K562 (cell line): Measurements from ENCODE around the gene PTGR3. TPM values are rescaled to one million over a fixed set of nuclear protein-coding genes. Genes with fewer than 3 reads are reported as not detected.

Experiments used
- ATAC-seq: fragments of 200-7000 bp; cut with Tn5 transposase; 3 replicates; pipeline ENCODE4 v1.9.1; 2020; ENCODE audit warnings: moderate library complexity
- BruUV-seq: library from RNA; stranded (reverse); fragments of 400-500 nt; replicated peaks from 2 replicates; lab custom pipeline; 2021; lab: Mats Ljungman, UMichigan
- CTCF ChIA-PET: fragments of 300-600 bp; formaldehyde crosslinking; extraction: SDS; loops from one replicate; lab custom pipeline; 2021; ENCODE audit warnings: low intra/inter-chr PET ratio; lab: Yijun Ruan, JAX
- POLR2A ChIA-PET: fragments of 300-600, 350-650 bp; sonication (Branson Sonifier 250); formaldehyde crosslinking; extraction: SDS; loops from one replicate; lab custom pipeline; 2021; ENCODE audit warnings: antibody characterized with exemption, inconsistent platforms; lab: Yijun Ruan, JAX
- DNase-seq, 4 experiments: peaks; one replicate each; pipeline versions ENCODE4 v3.0.0 to v3.0.0-alpha.2; 2011 to 2018; ENCODE audit warnings: low spot score in 3 of 4, mixed read lengths in 3 of 4; ENCODE audit errors: extremely low read depth in 1 of 4
- FAIRE-seq: peaks from 2 replicates; lab custom pipeline; 2011; peaks lifted over from hg19 to GRCh38; lab: Jason Lieb, UNC
- H2AFZ ChIP-seq: 2 replicates; pipeline ENCODE4 v1.6.0; 2011; ENCODE audit warnings: low read depth, low read length, control low read depth, inconsistent platforms
- H3K27ac ChIP-seq: fragments of 200-600 bp; 3 replicates; pipeline ENCODE4 v1.8.0; 2011; ENCODE audit warnings: low read depth, mild to moderate bottlenecking, control low read depth, inconsistent platforms, low read length, moderate library complexity, mixed read lengths; ENCODE audit errors: extremely low read depth
- H3K27me3 ChIP-seq, 2 experiments: fragments of 300-600 bp in 1 of 2; 2 replicates in 1 of 2; 3 replicates in 1 of 2; pipeline versions ENCODE4 v1.6.0 to v1.8.0; 2011; ENCODE audit warnings: inconsistent platforms in 2 of 2, low read length in 2 of 2, mild to moderate bottlenecking in 1 of 2, mixed read lengths in 1 of 2, moderate library complexity in 1 of 2; ENCODE audit not compliant: control insufficient read depth in 2 of 2, insufficient read depth in 2 of 2
- H3K36me3 ChIP-seq: fragments of 300-600 bp; 3 replicates; pipeline ENCODE4 v1.8.0; 2011; ENCODE audit warnings: mild to moderate bottlenecking, low read length, inconsistent platforms; ENCODE audit not compliant: control insufficient read depth, insufficient read depth
- H3K4me1 ChIP-seq, 2 experiments: fragments of 200-600 bp in 1 of 2; replicated peaks in 1 of 2; 2 replicates in 1 of 2; 3 replicates in 1 of 2; pipeline versions ENCODE4 v1.5.1 to v1.8.0; 2011; ENCODE audit warnings: inconsistent platforms in 2 of 2, low read length in 2 of 2, mild to moderate bottlenecking in 1 of 2, mixed read lengths in 1 of 2, moderate library complexity in 1 of 2; ENCODE audit not compliant: control insufficient read depth in 2 of 2, insufficient read depth in 2 of 2
- H3K4me2 ChIP-seq: 2 replicates; pipeline ENCODE4 v1.6.1; 2011; ENCODE audit warnings: low read length, control low read depth, inconsistent platforms, mixed read lengths; ENCODE audit not compliant: insufficient read depth
- H3K4me3 ChIP-seq: fragments of 200-600 bp; sonication (generic), shearing (Covaris generic); 2 replicates; pipeline ENCODE4 v1.5.1; 2016; ENCODE audit warnings: control low read depth, inconsistent platforms
- H3K79me2 ChIP-seq: fragments of 200-600 bp; 3 replicates; pipeline ENCODE4 v1.8.0; 2011; ENCODE audit warnings: low read length, inconsistent platforms; ENCODE audit not compliant: control insufficient read depth, insufficient read depth
- H3K9ac ChIP-seq, 2 experiments: 2 replicates each; pipeline versions ENCODE4 v1.6.0 to v1.6.1; 2011; ENCODE audit warnings: low read depth in 2 of 2, low read length in 2 of 2, control low read depth in 1 of 2, inconsistent platforms in 1 of 2, mild to moderate bottlenecking in 1 of 2, mixed read lengths in 1 of 2; ENCODE audit not compliant: insufficient read depth in 1 of 2
- H3K9me1 ChIP-seq: one replicate; pipeline ENCODE4 v1.6.0; 2011; ENCODE audit warnings: inconsistent platforms, mild to moderate bottlenecking, low read length, moderate library complexity; ENCODE audit not compliant: control insufficient read depth, insufficient read depth
- H3K9me3 ChIP-seq: replicated peaks from 2 replicates; pipeline ENCODE4 v1.5.1; 2011; ENCODE audit warnings: low read depth, low read length, inconsistent platforms; ENCODE audit not compliant: control insufficient read depth, insufficient read depth
- H4K20me1 ChIP-seq: replicated peaks from 2 replicates; pipeline ENCODE4 v1.6.1; 2011; ENCODE audit warnings: low read length, inconsistent platforms, mixed read lengths; ENCODE audit not compliant: control insufficient read depth, insufficient read depth
- ARID2 ChIP-seq: fragments of 450-650 bp; IDR thresholded peaks from 2 replicates; pipeline ENCODE4 v1.6.1; 2017; ENCODE audit warnings: antibody characterized with exemption, mild to moderate bottlenecking
- C11orf30 ChIP-seq: fragments of 450-650 bp; IDR thresholded peaks from 2 replicates; pipeline ENCODE4 v1.6.1; 2016; ENCODE audit warnings: low read depth, mild to moderate bottlenecking
- DMBX1 ChIP-seq: fragments of 250-450 bp; sonication (Bioruptor Pico); IDR thresholded peaks from 2 replicates; pipeline ENCODE4 v1.8.0; 2022; ENCODE audit warnings: inconsistent platforms, mild to moderate bottlenecking, moderate library complexity, borderline replicate concordance
- ELF1 ChIP-seq: fragments of 200-800 bp; sonication (Bioruptor generic); IDR thresholded peaks from 2 replicates; pipeline ENCODE4 v1.6.1; 2016; ENCODE audit warnings: missing genetic modification characterization, missing compliant biosample characterization
- PHB2 ChIP-seq: fragments of 450-650 bp; IDR thresholded peaks from 2 replicates; pipeline ENCODE4 v1.6.1; 2017; ENCODE audit warnings: low read depth
- POU5F1 ChIP-seq: fragments of 150-350 bp; IDR thresholded peaks from 2 replicates; pipeline ENCODE4 v1.6.1; 2014; ENCODE audit warnings: borderline replicate concordance, low read length, low read depth, mild to moderate bottlenecking; ENCODE audit not compliant: partially characterized antibody
- TEAD2 ChIP-seq: fragments of 450-650 bp; IDR thresholded peaks from 2 replicates; pipeline ENCODE4 v1.6.1; 2016; ENCODE audit warnings: missing genetic modification characterization, control low read depth, missing compliant biosample characterization
- ZNF239 ChIP-seq: fragments of 250-450 bp; sonication (Bioruptor Pico); IDR thresholded peaks from 2 replicates; pipeline ENCODE4 v1.4.0; 2020; ENCODE audit warnings: mild to moderate bottlenecking
- ZNF717 ChIP-seq: fragments of 250-450 bp; sonication (Bioruptor Pico); IDR thresholded peaks from 2 replicates; pipeline ENCODE4 v1.5.0; 2021
- WGBS: fragments of 100-300 bp; shearing (Covaris generic); methylation state at CpG from one replicate; pipeline ENCODE4 v1.1.6; 2016; ENCODE audit warnings: low coverage, mixed read lengths; ENCODE audit not compliant: insufficient coverage; ENCODE audit errors: missing lambda C conversion rate; 5-methylcytosine and 5-hydroxymethylcytosine counted together
- in situ Hi-C: fragments of 300-500 bp; cut with MboI; formaldehyde crosslinking; loops from 4 replicates; pipeline ENCODE4 v1.15.0; 2018; ENCODE audit warnings: inconsistent platforms, mixed read lengths
- intact Hi-C: fragments of 100-400 bp; cut with micrococcal nuclease; formaldehyde crosslinking; loops from 2 replicates; pipeline ENCODE4 v1.14.2; 2022
- polyA plus RNA-seq, 8 experiments: library from polyadenylated mRNA; depleted of rRNA in 4 of 8; stranded (reverse) in 5 of 8; unstranded in 3 of 8; fragments of >200 nt; fragmentation: Nextera tagmentation in 2 of 8; fragmentation: Illumina TruSeq in 1 of 8; extraction: Ambion mirVana in 2 of 8; extraction: Trizol in 1 of 8; gene quantifications; 2 replicates each; pipeline versions ENCODE4 v1.2.1 to v1.2.3, GENCODE V29; 2011 to 2014; ENCODE audit warnings: inconsistent platforms in 1 of 8, missing spikeins in 1 of 8
- total RNA-seq, 7 experiments: library from RNA; depleted of rRNA in 6 of 7; stranded (reverse); fragments of >200 nt in 6 of 7; fragmentation: Illumina TruSeq in 2 of 7; extraction: Trizol in 2 of 7; gene quantifications; 2 replicates each; pipeline versions ENCODE4 v1.2.1 to v1.2.3, GENCODE V29; 2011 to 2021; ENCODE audit warnings: low replicate concordance in 1 of 7
- TF ChIP-seq, protein P1 (sequence below), 2 experiments: fragments of 200-800 bp in 1 of 2; sonication (Bioruptor generic) in 1 of 2; sonication (generic) in 1 of 2; formaldehyde crosslinking in 1 of 2; IDR thresholded peaks in 1 of 2; conservative IDR thresholded peaks in 1 of 2; 2 replicates each; pipeline versions ENCODE4 v1.5.0 to v1.6.1; 2016 to 2020; ENCODE audit warnings: missing compliant biosample characterization in 1 of 2, missing genetic modification characterization in 1 of 2, missing genetic modification reagents in 1 of 2
- TF ChIP-seq, protein P2 (sequence below): fragments of 200-800 bp; sonication (Bioruptor generic); IDR thresholded peaks from 2 replicates; pipeline ENCODE4 v1.6.1; 2016; ENCODE audit warnings: missing genetic modification characterization, missing compliant biosample characterization

The PTGR3 gene
- total and polyA plus RNA-seq, 9 of the 15 experiments (the other 6 are each of a cell fraction or from before 2014, with no cell fraction given): 4.1 to 32.3 (median 15.3) TPM

DNA sequence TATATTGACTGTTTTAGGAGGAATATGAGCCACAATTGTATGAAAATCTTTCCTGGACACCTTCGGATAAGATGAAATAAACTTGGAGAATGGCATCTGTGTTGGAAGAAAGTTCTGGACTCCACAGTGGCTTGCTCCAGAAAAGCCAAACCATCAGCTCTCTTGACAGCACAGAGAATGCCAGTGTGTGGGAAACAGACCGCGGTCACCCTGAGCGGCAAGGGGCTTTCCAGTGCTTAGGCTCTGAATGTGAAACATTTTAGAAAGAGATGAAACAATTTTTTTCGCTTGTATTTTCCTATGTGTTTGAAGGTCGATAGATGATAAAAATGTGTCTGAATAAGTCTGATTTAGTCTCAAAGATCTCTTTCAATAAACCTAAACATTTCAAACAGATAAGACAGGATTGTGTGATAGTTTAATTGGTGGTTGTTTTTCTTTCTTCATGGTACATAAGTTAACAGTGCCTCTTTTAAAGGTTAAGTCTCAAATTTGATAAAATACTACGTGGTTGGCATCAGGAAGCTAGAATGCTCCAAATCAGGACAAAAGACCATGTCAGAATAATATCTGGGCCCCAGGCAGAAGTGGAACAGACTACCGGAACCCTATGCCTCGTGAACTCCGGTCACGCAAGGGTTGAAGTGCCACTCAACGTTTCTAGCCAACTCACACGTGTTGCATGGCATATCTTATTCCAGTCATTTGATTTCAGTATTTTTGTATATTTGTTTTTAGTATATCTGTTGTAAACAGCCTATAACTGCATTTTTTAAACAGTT is 28.9 kb downstream of the PTGR3 start (continued):
- TF ChIP-seq ELF1: no peak
- no peak for TF ChIP-seq ARID2
- TF ChIP-seq, protein P1, sequence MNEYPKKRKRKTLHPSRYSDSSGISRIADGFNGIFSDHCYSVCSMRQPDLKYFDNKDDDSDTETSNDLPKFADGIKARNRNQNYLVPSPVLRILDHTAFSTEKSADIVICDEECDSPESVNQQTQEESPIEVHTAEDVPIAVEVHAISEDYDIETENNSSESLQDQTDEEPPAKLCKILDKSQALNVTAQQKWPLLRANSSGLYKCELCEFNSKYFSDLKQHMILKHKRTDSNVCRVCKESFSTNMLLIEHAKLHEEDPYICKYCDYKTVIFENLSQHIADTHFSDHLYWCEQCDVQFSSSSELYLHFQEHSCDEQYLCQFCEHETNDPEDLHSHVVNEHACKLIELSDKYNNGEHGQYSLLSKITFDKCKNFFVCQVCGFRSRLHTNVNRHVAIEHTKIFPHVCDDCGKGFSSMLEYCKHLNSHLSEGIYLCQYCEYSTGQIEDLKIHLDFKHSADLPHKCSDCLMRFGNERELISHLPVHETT (CRISPR knock-in tag; conservative IDR thresholded peaks at IDR 0.05 in 1 of 2, IDR thresholded peaks at IDR 0.05 in 1 of 2): no peak

DNA sequence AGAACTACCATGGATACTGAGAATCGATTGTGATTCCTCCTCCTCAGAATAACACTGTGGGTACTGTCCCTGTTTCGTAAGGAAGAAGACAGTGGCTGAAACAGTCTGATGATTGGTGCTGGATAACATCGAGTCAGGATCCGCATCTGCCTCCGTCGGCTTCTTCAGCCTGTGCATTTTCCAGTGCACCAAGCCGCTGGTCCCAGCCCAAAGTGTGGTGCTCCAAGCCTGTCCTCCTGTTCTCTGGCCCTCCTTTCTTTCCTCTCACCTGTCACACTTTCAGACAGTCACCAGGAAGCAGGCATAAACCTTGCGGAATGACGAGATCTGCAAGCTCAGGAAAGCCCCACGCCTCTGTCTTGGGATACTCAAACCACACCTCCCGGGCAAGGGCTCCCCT is 30.6 kb downstream of the PTGR3 start:
- Histone ChIP-seq H3K36me3 (no peaks in the 10 kb centered on the region), H3K4me3 (no peak overlapping the region), H3K9me1 (no peaks in the 10 kb centered on the region), H3K27me3 (peaks cover 7 to 37% of the 10 kb centered on the region in 2 experiments; a peak in 4 of 5 replicates), H3K27ac (no peak overlapping the region), H3K4me1 (no peaks in the 10 kb centered on the region; a peak in 1 of 5 replicates), H4K20me1 (no peaks in the 10 kb centered on the region)
- no TSS peak for BruUV-seq
- POLR2A ChIA-PET: no interaction called here
- TF ChIP-seq, protein P2, sequence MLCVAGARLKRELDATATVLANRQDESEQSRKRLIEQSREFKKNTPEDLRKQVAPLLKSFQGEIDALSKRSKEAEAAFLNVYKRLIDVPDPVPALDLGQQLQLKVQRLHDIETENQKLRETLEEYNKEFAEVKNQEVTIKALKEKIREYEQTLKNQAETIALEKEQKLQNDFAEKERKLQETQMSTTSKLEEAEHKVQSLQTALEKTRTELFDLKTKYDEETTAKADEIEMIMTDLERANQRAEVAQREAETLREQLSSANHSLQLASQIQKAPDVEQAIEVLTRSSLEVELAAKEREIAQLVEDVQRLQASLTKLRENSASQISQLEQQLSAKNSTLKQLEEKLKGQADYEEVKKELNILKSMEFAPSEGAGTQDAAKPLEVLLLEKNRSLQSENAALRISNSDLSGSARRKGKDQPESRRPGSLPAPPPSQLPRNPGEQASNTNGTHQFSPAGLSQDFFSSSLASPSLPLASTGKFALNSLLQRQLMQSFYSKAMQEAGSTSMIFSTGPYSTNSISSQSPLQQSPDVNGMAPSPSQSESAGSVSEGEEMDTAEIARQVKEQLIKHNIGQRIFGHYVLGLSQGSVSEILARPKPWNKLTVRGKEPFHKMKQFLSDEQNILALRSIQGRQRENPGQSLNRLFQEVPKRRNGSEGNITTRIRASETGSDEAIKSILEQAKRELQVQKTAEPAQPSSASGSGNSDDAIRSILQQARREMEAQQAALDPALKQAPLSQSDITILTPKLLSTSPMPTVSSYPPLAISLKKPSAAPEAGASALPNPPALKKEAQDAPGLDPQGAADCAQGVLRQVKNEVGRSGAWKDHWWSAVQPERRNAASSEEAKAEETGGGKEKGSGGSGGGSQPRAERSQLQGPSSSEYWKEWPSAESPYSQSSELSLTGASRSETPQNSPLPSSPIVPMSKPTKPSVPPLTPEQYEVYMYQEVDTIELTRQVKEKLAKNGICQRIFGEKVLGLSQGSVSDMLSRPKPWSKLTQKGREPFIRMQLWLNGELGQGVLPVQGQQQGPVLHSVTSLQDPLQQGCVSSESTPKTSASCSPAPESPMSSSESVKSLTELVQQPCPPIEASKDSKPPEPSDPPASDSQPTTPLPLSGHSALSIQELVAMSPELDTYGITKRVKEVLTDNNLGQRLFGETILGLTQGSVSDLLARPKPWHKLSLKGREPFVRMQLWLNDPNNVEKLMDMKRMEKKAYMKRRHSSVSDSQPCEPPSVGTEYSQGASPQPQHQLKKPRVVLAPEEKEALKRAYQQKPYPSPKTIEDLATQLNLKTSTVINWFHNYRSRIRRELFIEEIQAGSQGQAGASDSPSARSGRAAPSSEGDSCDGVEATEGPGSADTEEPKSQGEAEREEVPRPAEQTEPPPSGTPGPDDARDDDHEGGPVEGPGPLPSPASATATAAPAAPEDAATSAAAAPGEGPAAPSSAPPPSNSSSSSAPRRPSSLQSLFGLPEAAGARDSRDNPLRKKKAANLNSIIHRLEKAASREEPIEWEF (CRISPR knock-in tag): no peak
- TF ChIP-seq ZNF717 (no peak), TEAD2 (tag) (no peak), C11orf30 (no peak), DMBX1 (CRISPR knock-in tag) (no peak), POU5F1 (no peak), ZNF239 (CRISPR knock-in tag) (no peak), PHB2 (no peak)
- TF ChIP-seq, all 486 proteins: peak for 0
- Histone ChIP-seq H2AFZ (no peak overlapping the region), H3K9me3 (no peaks in the 10 kb centered on the region), H3K4me2 (no peak overlapping the region), H3K9ac (no peak overlapping the region), H3K79me2 (no peaks in the 10 kb centered on the region)
- WGBS: 3% methylated on average over 11 of the region's 11 CpGs
- intact Hi-C loops: no loop called here
- DNase-seq (no peak), ATAC-seq (no peak), FAIRE-seq (no peak)
- CTCF ChIA-PET: no interaction called here
- in situ Hi-C loops: no loop called here
